WTC11 (cell line): ENCODE measurements around the gene TRIM10.

ENCODE experiments used
- E2F5 ChIP-seq: sonication (generic); formaldehyde crosslinking; IDR thresholded peaks from 2 replicates; pipeline ENCODE4 v1.8.1; 2022; ENCODE audit warnings: mild to moderate bottlenecking, moderate library complexity, missing genetic modification reagents
- ERG ChIP-seq: fragments of 250-450 bp; sonication (Bioruptor Pico); IDR thresholded peaks from 2 replicates; pipeline ENCODE4 v1.8.0; 2021; ENCODE audit warnings: mild to moderate bottlenecking
- ZNF317 ChIP-seq: sonication (generic); formaldehyde crosslinking; IDR thresholded peaks from 2 replicates; pipeline ENCODE4 v1.8.1; 2023; ENCODE audit warnings: low read depth, mild to moderate bottlenecking, moderate library complexity, missing genetic modification reagents, borderline replicate concordance
- TF ChIP-seq, protein P1 (sequence below): fragments of 200-600 bp; IDR thresholded peaks from 2 replicates; pipeline ENCODE4 v1.8.0; 2022; ENCODE audit warnings: antibody characterized with exemption
- TF ChIP-seq, protein P2 (sequence below): sonication (generic); formaldehyde crosslinking; IDR thresholded peaks from 2 replicates; pipeline ENCODE4 v1.8.1; 2022; ENCODE audit warnings: low read depth, mild to moderate bottlenecking, moderate library complexity, missing genetic modification reagents, borderline replicate concordance
- TF ChIP-seq, protein P3 (sequence below): sonication (generic); formaldehyde crosslinking; IDR thresholded peaks from 2 replicates; pipeline ENCODE4 v1.8.0; 2022; ENCODE audit warnings: mild to moderate bottlenecking, missing genetic modification reagents

DNA sequence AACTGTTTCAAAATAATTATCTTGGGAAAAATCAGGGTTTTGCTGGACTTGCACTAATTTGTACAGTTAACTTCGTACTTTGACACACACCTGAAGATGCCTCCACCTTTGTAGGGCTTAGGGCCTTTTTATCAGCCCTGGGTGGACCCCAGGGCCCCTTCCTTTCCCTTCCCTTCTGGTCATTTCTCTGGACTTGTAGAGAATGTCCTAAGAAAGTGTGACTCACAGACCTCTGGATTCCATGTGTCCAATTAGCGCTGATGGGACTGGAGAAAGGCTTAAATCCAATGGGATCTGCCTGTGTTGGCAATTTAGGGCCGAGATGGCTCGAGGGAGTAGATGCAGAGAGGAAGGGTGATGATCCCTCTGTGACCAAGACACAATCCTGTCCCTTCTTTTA is 11.7 kb upstream of the TRIM10 start:
- TF ChIP-seq ERG, result no peak
- no peak for TF ChIP-seq E2F5
- TF ChIP-seq ZNF317 (CRISPR knock-in tag), result no peak
- TF ChIP-seq, protein P1, sequence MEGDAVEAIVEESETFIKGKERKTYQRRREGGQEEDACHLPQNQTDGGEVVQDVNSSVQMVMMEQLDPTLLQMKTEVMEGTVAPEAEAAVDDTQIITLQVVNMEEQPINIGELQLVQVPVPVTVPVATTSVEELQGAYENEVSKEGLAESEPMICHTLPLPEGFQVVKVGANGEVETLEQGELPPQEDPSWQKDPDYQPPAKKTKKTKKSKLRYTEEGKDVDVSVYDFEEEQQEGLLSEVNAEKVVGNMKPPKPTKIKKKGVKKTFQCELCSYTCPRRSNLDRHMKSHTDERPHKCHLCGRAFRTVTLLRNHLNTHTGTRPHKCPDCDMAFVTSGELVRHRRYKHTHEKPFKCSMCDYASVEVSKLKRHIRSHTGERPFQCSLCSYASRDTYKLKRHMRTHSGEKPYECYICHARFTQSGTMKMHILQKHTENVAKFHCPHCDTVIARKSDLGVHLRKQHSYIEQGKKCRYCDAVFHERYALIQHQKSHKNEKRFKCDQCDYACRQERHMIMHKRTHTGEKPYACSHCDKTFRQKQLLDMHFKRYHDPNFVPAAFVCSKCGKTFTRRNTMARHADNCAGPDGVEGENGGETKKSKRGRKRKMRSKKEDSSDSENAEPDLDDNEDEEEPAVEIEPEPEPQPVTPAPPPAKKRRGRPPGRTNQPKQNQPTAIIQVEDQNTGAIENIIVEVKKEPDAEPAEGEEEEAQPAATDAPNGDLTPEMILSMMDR, result no peak
- TF ChIP-seq, protein P2, sequence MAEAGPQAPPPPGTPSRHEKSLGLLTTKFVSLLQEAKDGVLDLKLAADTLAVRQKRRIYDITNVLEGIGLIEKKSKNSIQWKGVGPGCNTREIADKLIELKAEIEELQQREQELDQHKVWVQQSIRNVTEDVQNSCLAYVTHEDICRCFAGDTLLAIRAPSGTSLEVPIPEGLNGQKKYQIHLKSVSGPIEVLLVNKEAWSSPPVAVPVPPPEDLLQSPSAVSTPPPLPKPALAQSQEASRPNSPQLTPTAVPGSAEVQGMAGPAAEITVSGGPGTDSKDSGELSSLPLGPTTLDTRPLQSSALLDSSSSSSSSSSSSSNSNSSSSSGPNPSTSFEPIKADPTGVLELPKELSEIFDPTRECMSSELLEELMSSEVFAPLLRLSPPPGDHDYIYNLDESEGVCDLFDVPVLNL (CRISPR knock-in tag), result no peak
- TF ChIP-seq, protein P3, sequence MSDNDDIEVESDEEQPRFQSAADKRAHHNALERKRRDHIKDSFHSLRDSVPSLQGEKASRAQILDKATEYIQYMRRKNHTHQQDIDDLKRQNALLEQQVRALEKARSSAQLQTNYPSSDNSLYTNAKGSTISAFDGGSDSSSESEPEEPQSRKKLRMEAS (CRISPR knock-in tag), result no peak
